Smooth muscle cell (in vitro differentiated cells): ENCODE data around the gene NOB1. TPM values are rescaled to one million over a fixed set of nuclear protein-coding genes. Genes with fewer than 3 reads are reported as not detected.
"Not testable (repeated sequence)": the region's sequence is repeated elsewhere in the genome, so short reads cannot be mapped to it uniquely, and the experiment has no call there.

ENCODE experiments used
- DNase-seq: peaks from one replicate; lab custom pipeline; 2025; ENCODE audit not compliant: unreplicated experiment; lab: John Stamatoyannopoulos, UW
- H2AFZ ChIP-seq: fragments of 200-600 bp; sonication (generic); 2 replicates; pipeline ENCODE4 v1.6.0; 2016; ENCODE audit warnings: antibody characterized with exemption, low read depth, mild to moderate bottlenecking
- H3F3A ChIP-seq: fragments of 200-600 bp; sonication (generic); 2 replicates; pipeline ENCODE4 v1.6.0; 2017; ENCODE audit warnings: antibody characterized with exemption, low read depth
- H3K27ac ChIP-seq: fragments of 200-600 bp; sonication (generic); 2 replicates; pipeline ENCODE4 v1.5.1; 2016; ENCODE audit warnings: low read depth, mild to moderate bottlenecking
- H3K27me3 ChIP-seq: fragments of 200-600 bp; sonication (generic); 2 replicates; pipeline ENCODE4 v1.6.1; 2016; ENCODE audit warnings: low read depth, mild to moderate bottlenecking
- H3K36me3 ChIP-seq: fragments of 200-600 bp; sonication (generic); 2 replicates; pipeline ENCODE4 v1.5.1; 2016; ENCODE audit warnings: low read depth
- H3K4me1 ChIP-seq: fragments of 200-600 bp; sonication (generic); 2 replicates; pipeline ENCODE4 v1.5.1; 2016; ENCODE audit warnings: low read depth
- H3K4me2 ChIP-seq: fragments of 200-600 bp; sonication (generic); 2 replicates; pipeline ENCODE4 v1.6.0; 2016; ENCODE audit warnings: mild to moderate bottlenecking
- H3K4me3 ChIP-seq: fragments of 200-600 bp; sonication (generic); 2 replicates; pipeline ENCODE4 v1.5.1; 2016; ENCODE audit warnings: mild to moderate bottlenecking
- H3K79me2 ChIP-seq: fragments of 200-600 bp; sonication (generic); 2 replicates; pipeline ENCODE4 v1.6.0; 2016; ENCODE audit warnings: low read depth, mild to moderate bottlenecking
- H3K9ac ChIP-seq: fragments of 200-600 bp; sonication (generic); 2 replicates; pipeline ENCODE4 v1.6.0; 2016; ENCODE audit warnings: low read depth
- H3K9me3 ChIP-seq: fragments of 200-600 bp; sonication (generic); replicated peaks from 2 replicates; pipeline ENCODE4 v1.5.1; 2016; ENCODE audit warnings: low read depth
- H4K20me1 ChIP-seq: fragments of 200-600 bp; sonication (generic); 2 replicates; pipeline ENCODE4 v1.6.0; 2016; ENCODE audit warnings: low read depth
- CTCF ChIP-seq: fragments of 200-600 bp; sonication (generic); IDR thresholded peaks from 2 replicates; pipeline ENCODE4 v1.5.1; 2017; ENCODE audit warnings: borderline replicate concordance, mild to moderate bottlenecking, antibody characterized with exemption; ENCODE audit not compliant: insufficient read depth, poor library complexity, severe bottlenecking
- WGBS: methylation state at CpG from one replicate; pipeline ENCODE4 v1.1.7; 2016; ENCODE audit warnings: low lambda C conversion rate; 5-methylcytosine and 5-hydroxymethylcytosine counted together
- polyA plus RNA-seq: library from polyadenylated mRNA; unstranded; fragments of >200 nt; fragmentation: Nextera tagmentation; extraction: Ambion mirVana; gene quantifications from 2 replicates; pipeline ENCODE4 v1.2.1, GENCODE V29; 2016
- total RNA-seq: library from RNA; depleted of rRNA; stranded (reverse); fragments of >200 nt; gene quantifications from 2 replicates; pipeline ENCODE4 v1.2.3, GENCODE V29; 2014

NOB1 gene
- total and polyA plus RNA-seq, 2 experiments from 2014 or later: 20.6 to 24.2 TPM

- no peak for TF ChIP-seq CTCF
- peaks cover 3% of the 10 kb centered on the region for H4K20me1 ChIP-seq
- 25% methylated on average over 14 of the region's 14 CpGs for WGBS
Observed at GRCh38 chr16:69762814-69763598, 8.3 kb upstream of the NOB1 start.

GRCh38 chr16:69761983-69762813, 7.5 kb upstream of the NOB1 start, which contains the start of gene WWP2:
Gene WWP2 (plus strand): TSS chr16:69762332. CDS start chr16:69787011, 24,679 bp downstream.
- peak; percentile 60 for DNase-seq
- Histone ChIP-seq H3K27me3 (no peaks in the 10 kb centered on the region), H2AFZ (peak within 1 kb of the TSS; percentile 95), H3K9me3 (no peaks in the 10 kb centered on the region), H3K79me2 (peaks cover 32% of the 10 kb centered on the region), H3K36me3 (no peaks in the 10 kb centered on the region), H3K27ac (peak within 1 kb of the TSS; percentile 55), H3K4me3 (peak within 1 kb of the TSS; percentile 91), H4K20me1 (no peaks in the 10 kb centered on the region), H3K4me2 (peak within 1 kb of the TSS; percentile 95), H3F3A (no peaks in the 10 kb centered on the region), H3K9ac (peak within 1 kb of the TSS; percentile 79), H3K4me1 (peaks cover 10% of the 10 kb centered on the region)
- no peak for TF ChIP-seq CTCF
- 2% methylated on average over 33 of the region's 68 CpGs for WGBS

More at GRCh38 chr16:69762814-69763598, 8.3 kb upstream of the NOB1 start:
- H3K27me3 ChIP-seq: no peaks in the 10 kb centered on the region
- H2AFZ ChIP-seq: peak overlapping the region; percentile 87
- no peaks in the 10 kb centered on the region for H3F3A ChIP-seq
- H3K9ac ChIP-seq: peak overlapping the region; percentile 79
- H3K27ac ChIP-seq: peak overlapping the region; percentile 55
- peak overlapping the region; percentile 94 for H3K4me2 ChIP-seq
- peaks cover 40% of the 10 kb centered on the region for H3K79me2 ChIP-seq
- H3K36me3 ChIP-seq: no peaks in the 10 kb centered on the region
- H3K9me3 ChIP-seq: no peaks in the 10 kb centered on the region
- H3K4me1 ChIP-seq: peaks cover 10% of the 10 kb centered on the region
- H3K4me3 ChIP-seq: peak overlapping the region; percentile 91
- DNase-seq: no peak

- Histone ChIP-seq H3K4me1 (peaks cover 13% of the 10 kb centered on the region), H3K79me2 (peaks cover 23% of the 10 kb centered on the region)
- H3K27me3 ChIP-seq, H3K4me2 ChIP-seq, H3K36me3 ChIP-seq, H3K27ac ChIP-seq, H3K4me3 ChIP-seq, H3F3A ChIP-seq, H4K20me1 ChIP-seq, H3K9ac ChIP-seq, H2AFZ ChIP-seq, DNase-seq, H3K9me3 ChIP-seq: not testable (repeated sequence)
- WGBS: 96% methylated on average over 13 of the region's 13 CpGs
Observed at GRCh38 chr16:69757375-69757774, 2.6 kb upstream of the NOB1 start.

- 97% methylated on average over 10 of the region's 10 CpGs for whole genome bisulfite sequencing
- H3K27ac ChIP-seq: no peak overlapping the region
- H3K4me2 ChIP-seq: no peak overlapping the region
- H3K36me3 ChIP-seq: no peaks in the 10 kb centered on the region
- DNase-seq: no peak
- no peaks in the 10 kb centered on the region for H3F3A ChIP-seq
- H3K79me2 ChIP-seq: peaks cover 28% of the 10 kb centered on the region
- no peak for TF ChIP-seq CTCF
- no peaks in the 10 kb centered on the region for H3K9me3 ChIP-seq
- no peak overlapping the region for H3K9ac ChIP-seq
- no peak overlapping the region for H2AFZ ChIP-seq
- peaks cover 11% of the 10 kb centered on the region for H3K4me1 ChIP-seq
- H3K4me3 ChIP-seq: no peak overlapping the region
- no peaks in the 10 kb centered on the region for H3K27me3 ChIP-seq
- H4K20me1 ChIP-seq: no peaks in the 10 kb centered on the region
Observed at GRCh38 chr16:69756705-69757104, 2.0 kb upstream of the NOB1 start.
